MCF 10A (cell line): ENCODE data around the gene HM13. TPM values are rescaled to one million over a fixed set of nuclear protein-coding genes. Genes with fewer than 3 reads are reported as not detected.

Experiments
- BruUV-seq: library from RNA; stranded (reverse); fragments of 400-500 nt; replicated peaks from 2 replicates; lab custom pipeline; 2021; lab: Mats Ljungman, UMichigan
- CTCF ChIA-PET: fragments of 300-600 bp; sonication (Branson Sonifier 250); formaldehyde crosslinking; extraction: SDS; loops from one replicate; lab custom pipeline; 2021; ENCODE audit warnings: antibody characterized with exemption, inconsistent platforms; lab: Yijun Ruan, JAX
- POLR2A ChIA-PET: fragments of 300-600, 350-650 bp; sonication (Branson Sonifier 250); formaldehyde crosslinking; extraction: SDS; loops from one replicate; lab custom pipeline; 2020; ENCODE audit warnings: antibody characterized with exemption, inconsistent platforms; lab: Yijun Ruan, JAX
- DNase-seq: peaks from one replicate; pipeline ENCODE4 v3.0.0-alpha.2; 2018; ENCODE audit not compliant: unreplicated experiment
- H3K27ac Mint-ChIP-seq: one replicate; pipeline ENCODE4 v1.8.0; 2022; ENCODE audit warnings: mild to moderate bottlenecking, low read depth, mixed read lengths; ENCODE audit not compliant: unreplicated experiment
- H3K27me3 Mint-ChIP-seq: one replicate; pipeline ENCODE4 v1.8.0; 2022; ENCODE audit warnings: mixed read lengths; ENCODE audit not compliant: insufficient read depth, unreplicated experiment
- H3K36me3 Mint-ChIP-seq: one replicate; pipeline ENCODE4 v1.8.0; 2022; ENCODE audit warnings: mild to moderate bottlenecking, moderate library complexity, mixed read lengths; ENCODE audit not compliant: insufficient read depth, unreplicated experiment
- H3K4me1 Mint-ChIP-seq: one replicate; pipeline ENCODE4 v1.8.0; 2022; ENCODE audit warnings: mixed read lengths; ENCODE audit not compliant: insufficient read depth, unreplicated experiment
- H3K4me3 Mint-ChIP-seq: one replicate; pipeline ENCODE4 v1.8.0; 2022; ENCODE audit warnings: mild to moderate bottlenecking, moderate library complexity, mixed read lengths; ENCODE audit not compliant: unreplicated experiment
- H3K9me3 Mint-ChIP-seq: one replicate; pipeline ENCODE4 v1.8.0; 2022; ENCODE audit warnings: mixed read lengths; ENCODE audit not compliant: unreplicated experiment
- CTCF ChIP-seq: fragments of 200-600 bp; IDR thresholded peaks from one replicate; pipeline ENCODE4 v1.8.0; 2022; ENCODE audit warnings: antibody characterized with exemption, mild to moderate bottlenecking; ENCODE audit not compliant: unreplicated experiment
- intact Hi-C: fragments of 100-400 bp; cut with micrococcal nuclease; formaldehyde crosslinking; loops from 2 replicates; pipeline ENCODE4 v1.14.1; 2022
- total RNA-seq: library from RNA; stranded (reverse); gene quantifications from 2 replicates; pipeline ENCODE4 v1.2.3, GENCODE V29; 2022

HM13 gene
- total RNA-seq, 1 experiment from 2014 or later: 276 TPM

GRCh38 chr20:31605902-31606803, 91.9 kb downstream of the HM13 start:
- peak overlapping the region; percentile 81 for H3K27ac Mint-ChIP-seq
- TF ChIP-seq CTCF: no peak
- peak; percentile 24 for DNase-seq
- H3K36me3 Mint-ChIP-seq: peaks cover 10% of the 10 kb centered on the region
- no TSS peak for BruUV-seq
- peaks cover 28% of the 10 kb centered on the region for H3K4me1 Mint-ChIP-seq
- CTCF ChIA-PET: interaction anchor here (0.7 to 25.4 kb wide), 9 partner anchors 10 to 106 kb away, joined by 3 to 1902 read pairs (median 5); no protein-coding TSS in a partner anchor
- intact Hi-C loops: loop anchor here (1.0 to 2.0 kb wide), 2 partner anchors 13 to 33 kb away; no protein-coding TSS in a partner anchor
- H3K9me3 Mint-ChIP-seq: no peaks in the 10 kb centered on the region
- POLR2A ChIA-PET: interaction anchor here (1.5 to 19.7 kb wide), 12 partner anchors 10 to 133 kb away, joined by 6 to 1321 read pairs (median 36); partner anchors contain the start of genes BCL2L1 and TPX2
- peak overlapping the region; percentile 88 for H3K4me3 Mint-ChIP-seq
- no peaks in the 10 kb centered on the region for H3K27me3 Mint-ChIP-seq

GRCh38 chr20:31606804-31607639, 92.8 kb downstream of the HM13 start:
- Mint-ChIP-seq H3K9me3 (no peaks in the 10 kb centered on the region), H3K4me3 (peak overlapping the region; percentile 88), H3K27ac (peak overlapping the region; percentile 81), H3K4me1 (peaks cover 28% of the 10 kb centered on the region), H3K36me3 (peaks cover 10% of the 10 kb centered on the region), H3K27me3 (no peaks in the 10 kb centered on the region)
- no TSS peak for BruUV-seq
- no peak for TF ChIP-seq CTCF
- intact Hi-C loops: loop anchor here (2.0 kb wide), 1 partner anchor 14 kb away; no protein-coding TSS in a partner anchor
- ChIA-PET CTCF (interaction anchor here (0.6 to 25.4 kb wide), 10 partner anchors 11 to 176 kb away, joined by 3 to 1902 read pairs (median 5); partner anchors contain the start of gene BCL2L1), POLR2A (interaction anchor here (0.8 to 19.7 kb wide), 9 partner anchors 11 to 132 kb away, joined by 3 to 1321 read pairs (median 94); partner anchors contain the start of genes BCL2L1 and TPX2)
- peak; percentile 91 for DNase-seq

GRCh38 chr20:31607640-31608250, 93.5 kb downstream of the HM13 start:
- ChIA-PET CTCF (interaction anchor here (1.4 to 25.4 kb wide), 7 partner anchors 12 to 115 kb away, joined by 3 to 1902 read pairs (median 6); partner anchors contain the start of gene BCL2L1), POLR2A (interaction anchor here (0.6 to 19.7 kb wide), 14 partner anchors 12 to 301 kb away, joined by 3 to 1321 read pairs (median 14); partner anchors contain the start of genes BCL2L1, HM13 and TPX2)
- H3K27ac Mint-ChIP-seq: peak overlapping the region; percentile 12
- peak overlapping the region; percentile 88 for H3K4me3 Mint-ChIP-seq
- H3K9me3 Mint-ChIP-seq: no peaks in the 10 kb centered on the region
- TF ChIP-seq CTCF: no peak
- intact Hi-C loops: loop anchor here (2.0 kb wide), 1 partner anchor 15 kb away; no protein-coding TSS in a partner anchor
- H3K36me3 Mint-ChIP-seq: peaks cover 14% of the 10 kb centered on the region
- no peaks in the 10 kb centered on the region for H3K27me3 Mint-ChIP-seq
- H3K4me1 Mint-ChIP-seq: peaks cover 24% of the 10 kb centered on the region
- peak; percentile 49 for DNase-seq
- BruUV-seq: no TSS peak
